GM19099 (cell line): ENCODE results near the gene PERCC1.

Experiments used
- POLR2A ChIP-seq: IDR thresholded peaks from 3 replicates; pipeline ENCODE4 v1.6.1; 2011; ENCODE audit warnings: low read depth; ENCODE audit not compliant: insufficient read length; ENCODE audit errors: extremely low read depth

Gene PERCC1

DNA sequence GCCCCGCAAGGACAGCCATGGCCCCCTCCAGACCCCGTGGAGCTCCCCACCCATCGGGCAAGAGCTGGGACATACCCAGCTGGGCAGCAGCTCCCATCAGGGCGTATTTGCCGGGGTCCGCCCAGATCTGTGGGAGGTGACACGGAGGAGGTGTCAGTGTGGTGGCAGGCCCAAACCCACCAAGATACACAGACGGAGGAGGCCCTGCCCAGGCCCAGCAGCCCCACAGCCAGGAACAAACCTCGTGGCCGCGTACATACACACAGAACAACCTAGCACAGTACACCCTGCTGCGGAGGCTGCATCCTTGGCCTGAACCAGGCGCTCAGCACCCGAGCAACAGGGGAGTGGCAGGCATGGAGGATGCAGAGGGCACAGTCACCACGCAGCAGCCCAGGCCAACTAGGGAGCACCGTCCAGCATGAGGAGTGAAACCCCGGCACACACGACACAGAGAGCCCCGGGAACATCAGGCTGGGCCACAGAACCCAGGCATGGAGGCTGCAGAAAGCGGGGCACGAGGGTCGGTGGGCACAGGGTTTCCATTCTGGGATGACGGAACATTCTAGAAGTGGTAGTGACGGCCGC, 18.4 kb downstream of the PERCC1 start:
- no peak for TF ChIP-seq POLR2A

DNA sequence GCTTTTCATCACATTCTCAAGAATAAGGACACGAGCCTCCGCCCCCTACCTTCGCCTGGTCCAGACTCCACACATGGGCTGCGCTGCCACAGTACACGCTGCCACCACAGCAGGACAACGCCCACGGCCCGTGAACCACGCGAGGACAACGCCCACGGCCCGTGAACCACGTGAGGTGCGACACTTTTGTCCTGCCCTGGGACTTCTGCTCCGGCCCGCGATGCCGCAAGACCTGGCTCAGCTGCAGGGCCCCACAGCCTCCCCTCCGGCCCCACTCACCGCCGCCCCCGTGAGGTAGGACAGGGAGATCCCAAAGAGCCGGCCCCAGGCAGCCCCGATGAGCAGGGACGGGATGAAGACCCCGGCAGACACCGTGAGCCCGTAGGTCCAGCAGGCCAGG, 19.3 kb downstream of the PERCC1 start:
- TF ChIP-seq POLR2A = no peak

DNA sequence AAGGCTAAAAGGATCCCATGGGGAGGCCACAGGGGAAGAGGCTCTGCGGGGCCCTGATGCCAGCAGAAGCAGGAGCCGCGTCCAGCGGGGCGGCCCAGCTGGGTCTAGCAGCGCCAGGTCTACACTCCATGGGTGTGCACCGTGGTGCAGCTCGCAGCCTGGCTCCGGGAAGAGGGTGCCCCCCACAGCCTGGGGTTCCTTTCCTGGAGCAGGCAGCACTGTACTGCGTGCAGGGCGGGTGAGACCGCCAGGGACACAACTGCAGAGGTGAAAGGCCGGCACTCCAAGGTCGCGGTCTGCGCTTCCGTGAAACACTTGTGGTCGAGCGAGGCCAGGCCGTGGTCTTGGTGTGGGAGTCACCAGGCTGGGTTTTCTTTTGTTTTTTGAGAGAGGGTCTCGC, 20.0 kb downstream of the PERCC1 start:
- no peak for TF ChIP-seq POLR2A

GRCh38 chr16:1451702-1452392, 21.0 kb downstream of the PERCC1 start:
- TF ChIP-seq POLR2A = no peak

GRCh38 chr16:1452530-1452929, 21.7 kb downstream of the PERCC1 start:
- TF ChIP-seq POLR2A = no peak

DNA sequence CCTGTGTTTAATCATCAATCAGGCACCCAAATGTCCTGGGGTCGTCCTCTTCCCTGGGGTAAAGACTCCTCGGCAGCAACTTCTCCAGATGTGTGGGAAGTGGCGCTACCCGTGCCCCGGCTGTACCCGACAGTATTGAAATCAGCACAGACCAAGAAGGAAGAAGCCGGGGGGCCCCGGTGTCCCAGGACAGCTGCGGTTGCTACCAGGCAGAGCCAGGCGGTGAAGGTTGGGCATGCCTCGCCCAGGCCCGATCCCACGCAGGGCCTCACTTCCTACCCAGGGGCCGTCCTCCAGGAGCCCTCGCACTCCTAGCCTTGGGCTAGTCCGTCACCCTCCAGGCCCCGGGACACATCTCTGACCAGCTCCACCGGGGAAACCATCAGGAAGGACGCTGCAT, 22.4 kb downstream of the PERCC1 start:
- no peak for TF ChIP-seq POLR2A

- no peak for TF ChIP-seq POLR2A
Measured at GRCh38 chr16:1454561-1454960, 23.7 kb downstream of the PERCC1 start.

DNA sequence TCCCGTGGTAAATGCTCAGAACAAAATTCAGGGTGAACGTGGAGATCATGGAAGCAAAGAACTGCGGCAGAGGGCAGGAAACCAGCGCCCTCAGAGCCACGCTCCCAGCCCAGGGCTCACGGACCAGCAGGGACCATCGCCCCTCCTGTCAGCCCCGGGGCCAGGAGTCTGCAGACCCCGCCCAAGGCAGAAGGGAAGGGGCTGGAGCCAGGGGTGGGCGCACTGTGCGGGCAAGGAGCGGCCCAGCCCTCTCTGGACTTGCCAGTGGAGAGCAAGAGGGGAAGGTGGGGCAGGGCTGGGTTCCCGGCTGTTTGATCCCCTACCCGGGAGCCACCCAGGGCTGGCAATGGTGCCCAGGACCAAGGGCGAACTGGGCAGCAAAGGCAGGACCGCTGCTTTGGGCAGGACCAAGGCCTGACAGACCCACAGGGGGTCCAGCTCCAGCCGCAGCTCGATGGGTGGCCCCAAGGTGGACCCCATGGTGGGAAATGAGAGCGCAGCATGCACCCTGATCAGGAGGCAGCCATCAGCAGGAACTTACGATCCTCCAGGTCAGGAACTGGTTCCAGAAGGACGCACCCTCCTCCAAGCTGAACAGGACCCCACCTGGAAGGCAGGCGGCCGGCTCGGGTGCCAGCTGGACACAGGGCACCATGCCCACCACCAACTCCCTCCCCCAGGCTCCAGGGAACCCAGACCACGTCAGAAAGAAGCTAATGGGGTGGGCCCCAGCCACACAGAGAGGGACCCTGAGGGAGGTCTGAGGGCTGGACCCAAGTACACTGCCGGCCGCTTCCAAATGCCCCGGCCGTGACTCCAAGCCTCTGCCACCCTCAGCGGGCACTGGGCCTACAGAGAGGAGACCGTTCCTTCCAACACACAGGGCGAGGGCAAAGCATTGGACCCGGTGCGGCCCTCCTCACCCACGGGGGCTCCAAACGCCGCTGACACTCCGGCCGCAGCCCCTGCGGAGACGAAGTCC, 24.6 kb downstream of the PERCC1 start:
- TF ChIP-seq POLR2A = no peak

GRCh38 chr16:1456951-1457350, 26.1 kb downstream of the PERCC1 start:
- TF ChIP-seq POLR2A = no peak

GRCh38 chr16:1457489-1458245, 26.8 kb downstream of the PERCC1 start:
- no peak for TF ChIP-seq POLR2A

GRCh38 chr16:1458336-1458976, 27.6 kb downstream of the PERCC1 start:
- TF ChIP-seq POLR2A = no peak

DNA sequence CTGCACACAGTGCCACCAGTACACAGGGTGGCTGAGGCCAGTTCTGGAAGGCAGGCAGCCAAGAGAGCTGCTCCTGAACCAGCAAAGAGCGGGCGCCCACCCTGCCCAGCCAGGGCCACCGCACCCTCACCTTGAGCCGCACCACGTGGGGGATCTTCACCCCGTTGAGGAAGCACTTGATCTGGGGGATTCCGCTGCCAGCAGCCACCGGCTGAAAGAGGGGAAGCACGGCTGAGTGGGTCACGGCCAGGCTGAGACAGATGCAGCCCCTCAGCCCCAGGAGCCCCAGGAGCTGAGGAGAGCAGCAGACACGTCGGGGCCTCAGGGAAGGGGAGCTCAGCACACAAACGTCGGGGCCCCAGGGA, 28.1 kb downstream of the PERCC1 start:
- no peak for TF ChIP-seq POLR2A

DNA sequence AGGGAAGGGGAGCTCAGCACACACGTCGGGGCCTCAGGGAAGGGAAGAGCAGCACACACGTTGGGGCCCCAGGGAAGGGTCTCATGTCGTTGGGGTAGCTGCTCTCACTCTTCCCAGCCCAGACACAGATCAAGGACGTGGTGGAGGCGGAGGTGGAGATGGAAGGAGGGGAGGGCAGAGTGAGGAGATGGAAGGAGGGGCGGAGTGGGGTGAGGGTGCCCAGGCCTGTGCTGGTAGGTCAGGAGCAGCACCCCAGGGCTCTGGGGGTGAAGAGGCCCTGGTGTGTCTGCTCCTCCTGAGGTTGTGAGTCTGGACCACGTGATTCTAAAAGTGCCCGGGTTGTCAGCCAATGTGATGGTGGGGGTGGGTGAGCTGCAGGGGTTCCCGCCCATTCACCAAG, 29.1 kb downstream of the PERCC1 start:
- TF ChIP-seq POLR2A = no peak

DNA sequence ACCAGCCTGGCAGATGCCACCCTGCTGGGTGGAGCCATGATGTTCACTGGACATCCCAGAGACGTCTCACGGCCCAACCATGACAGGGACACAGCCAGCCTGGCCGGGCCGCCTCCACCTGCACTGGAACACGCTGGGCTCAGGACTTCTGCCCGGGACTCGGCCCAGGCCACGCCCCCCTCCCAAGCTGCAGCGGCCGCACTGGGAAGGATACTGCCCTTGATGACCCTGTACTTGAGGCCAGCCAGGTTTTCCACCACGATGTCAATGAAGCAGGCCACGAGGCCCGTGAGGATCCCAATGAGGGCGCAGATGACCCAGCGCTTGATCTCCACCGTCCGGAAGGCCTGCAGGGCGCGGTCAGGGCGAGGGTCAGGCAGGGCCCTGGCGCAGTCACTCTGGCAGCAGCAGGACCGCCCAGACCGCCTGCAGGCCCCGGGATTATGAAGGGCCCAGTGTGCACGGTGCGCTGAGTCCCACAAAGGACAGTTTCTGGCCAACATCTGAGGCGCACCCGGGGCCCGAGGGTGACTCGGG, 29.8 kb downstream of the PERCC1 start:
- TF ChIP-seq POLR2A = no peak
